Thyroid gland (tissue), 4 donors: ENCODE results near the gene OR2M5. TPM values are rescaled to one million over a fixed set of nuclear protein-coding genes. Genes with fewer than 3 reads are reported as not detected.

Experiments
- DNase-seq, 2 donors: peaks; one replicate each; pipeline ENCODE4 v3.0.0-alpha.2; 2019
- H3K27ac ChIP-seq, 3 donors: fragments of 200-600 bp; sonication (generic); 1 replicate in 2 of 3; 2 replicates in 1 of 3; pipeline ENCODE4 v1.5.1; 2016 to 2019; ENCODE audit warnings: mild to moderate bottlenecking in 1 of 3, moderate library complexity in 1 of 3
- H3K27me3 ChIP-seq: fragments of 200-600 bp; sonication (generic); one replicate; pipeline ENCODE4 v1.5.1; 2019
- H3K36me3 ChIP-seq, 2 donors: fragments of 200-600 bp; sonication (generic); one replicate each; pipeline ENCODE4 v1.5.1; 2016 to 2019
- H3K4me1 ChIP-seq, 2 donors: fragments of 200-600 bp; sonication (generic); one replicate each; pipeline ENCODE4 v1.5.1; 2017 to 2019
- H3K4me3 ChIP-seq, 3 donors: fragments of 200-600 bp; sonication (generic); replicated peaks in 1 of 3; 1 replicate in 2 of 3; 2 replicates in 1 of 3; pipeline ENCODE4 v1.5.1; 2016; ENCODE audit warnings: mild to moderate bottlenecking in 1 of 3
- H3K9me3 ChIP-seq: fragments of 200-600 bp; sonication (generic); one replicate; pipeline ENCODE4 v1.5.1; 2017
- POLR2A ChIP-seq, 2 donors: fragments of 450-650 bp; IDR thresholded peaks; one replicate each; pipeline ENCODE4 v1.6.1; 2017; ENCODE audit warnings: antibody characterized with exemption in 2 of 2, mild to moderate bottlenecking in 2 of 2, moderate library complexity in 1 of 2
- WGBS, 2 donors: methylation state at CpG; one replicate each; pipeline ENCODE4 v1.1.5; 2017; 5-methylcytosine and 5-hydroxymethylcytosine counted together
- intact Hi-C: fragments of 100-400 bp; cut with DNase I; formaldehyde crosslinking; loops from one replicate; pipeline ENCODE4 v1.15.1; 2023
- total RNA-seq, 4 donors: library from RNA; depleted of rRNA; stranded (reverse); fragments of >200 nt; gene quantifications; one replicate each; pipeline ENCODE4 v1.2.3, GENCODE V29; 2016
- TF ChIP-seq, protein P1 (sequence below), 6 experiments: fragments of 200-600 bp in 3 of 6; fragments of 450-650 bp in 3 of 6; sonication (generic) in 3 of 6; IDR thresholded peaks; one replicate each; pipeline ENCODE4 v1.5.1; 2016 to 2019; ENCODE audit warnings: antibody characterized with exemption in 6 of 6, mild to moderate bottlenecking in 2 of 6, inconsistent platforms in 1 of 6, moderate library complexity in 1 of 6

Gene OR2M5
- total RNA-seq, 4 donors from 2014 or later: not detected

DNA sequence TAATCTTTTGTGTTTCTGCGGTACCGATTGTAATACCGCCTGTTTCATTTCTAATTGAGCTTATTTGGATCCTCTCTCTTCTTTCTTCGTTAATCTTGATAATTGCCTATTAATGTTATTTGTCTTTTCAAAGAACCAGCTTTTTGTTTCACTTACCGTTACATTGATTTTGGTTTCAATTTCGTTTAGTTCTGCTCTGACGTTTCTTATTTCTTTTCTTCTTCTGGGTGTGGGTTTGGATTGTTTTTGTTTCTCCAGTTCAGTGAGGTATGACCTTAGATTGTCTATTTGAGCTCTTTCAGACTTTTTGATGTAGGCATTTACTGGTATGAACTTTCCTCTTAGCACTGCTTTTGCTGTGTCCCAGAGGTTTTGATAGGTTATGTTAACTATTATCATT is 39.0 kb downstream of the OR2M5 start:
- H3K27ac ChIP-seq: no peak overlapping the region
- H3K27me3 ChIP-seq: no peaks in the 10 kb centered on the region
- no peak overlapping the region for H3K4me3 ChIP-seq
- no peak for DNase-seq
- WGBS, 2 donors: 66 to 73% methylated on average over 7 of the region's 7 CpGs
- H3K36me3 ChIP-seq: no peaks in the 10 kb centered on the region
- TF ChIP-seq, protein P1, sequence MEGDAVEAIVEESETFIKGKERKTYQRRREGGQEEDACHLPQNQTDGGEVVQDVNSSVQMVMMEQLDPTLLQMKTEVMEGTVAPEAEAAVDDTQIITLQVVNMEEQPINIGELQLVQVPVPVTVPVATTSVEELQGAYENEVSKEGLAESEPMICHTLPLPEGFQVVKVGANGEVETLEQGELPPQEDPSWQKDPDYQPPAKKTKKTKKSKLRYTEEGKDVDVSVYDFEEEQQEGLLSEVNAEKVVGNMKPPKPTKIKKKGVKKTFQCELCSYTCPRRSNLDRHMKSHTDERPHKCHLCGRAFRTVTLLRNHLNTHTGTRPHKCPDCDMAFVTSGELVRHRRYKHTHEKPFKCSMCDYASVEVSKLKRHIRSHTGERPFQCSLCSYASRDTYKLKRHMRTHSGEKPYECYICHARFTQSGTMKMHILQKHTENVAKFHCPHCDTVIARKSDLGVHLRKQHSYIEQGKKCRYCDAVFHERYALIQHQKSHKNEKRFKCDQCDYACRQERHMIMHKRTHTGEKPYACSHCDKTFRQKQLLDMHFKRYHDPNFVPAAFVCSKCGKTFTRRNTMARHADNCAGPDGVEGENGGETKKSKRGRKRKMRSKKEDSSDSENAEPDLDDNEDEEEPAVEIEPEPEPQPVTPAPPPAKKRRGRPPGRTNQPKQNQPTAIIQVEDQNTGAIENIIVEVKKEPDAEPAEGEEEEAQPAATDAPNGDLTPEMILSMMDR (IDR thresholded peaks at IDR 0.05): no peak
- TF ChIP-seq POLR2A (IDR thresholded peaks at IDR 0.05): no peak
- intact Hi-C loops: no loop called here
- H3K4me1 ChIP-seq: no peaks in the 10 kb centered on the region
- H3K9me3 ChIP-seq: no peaks in the 10 kb centered on the region

GRCh38 chr1:248187363-248187762 is 42.4 kb downstream of the OR2M5 start:
- no peaks in the 10 kb centered on the region for H3K9me3 ChIP-seq
- no peak for DNase-seq
- no peak overlapping the region for H3K4me3 ChIP-seq
- H3K4me1 ChIP-seq: no peaks in the 10 kb centered on the region
- H3K27ac ChIP-seq: no peak overlapping the region
- 31 to 77% methylated on average over 2 to 3 of the region's 3 CpGs for WGBS, 2 donors
- TF ChIP-seq, protein P1 (IDR thresholded peaks at IDR 0.05): no peak
- no peak for TF ChIP-seq POLR2A (IDR thresholded peaks at IDR 0.05)
- intact Hi-C loops: no loop called here
- H3K36me3 ChIP-seq: no peaks in the 10 kb centered on the region
- no peaks in the 10 kb centered on the region for H3K27me3 ChIP-seq

- intact Hi-C loops: no loop called here
These were observed 44.1 kb downstream of the OR2M5 start for GRCh38 chr1:248189026-248189425.

DNA sequence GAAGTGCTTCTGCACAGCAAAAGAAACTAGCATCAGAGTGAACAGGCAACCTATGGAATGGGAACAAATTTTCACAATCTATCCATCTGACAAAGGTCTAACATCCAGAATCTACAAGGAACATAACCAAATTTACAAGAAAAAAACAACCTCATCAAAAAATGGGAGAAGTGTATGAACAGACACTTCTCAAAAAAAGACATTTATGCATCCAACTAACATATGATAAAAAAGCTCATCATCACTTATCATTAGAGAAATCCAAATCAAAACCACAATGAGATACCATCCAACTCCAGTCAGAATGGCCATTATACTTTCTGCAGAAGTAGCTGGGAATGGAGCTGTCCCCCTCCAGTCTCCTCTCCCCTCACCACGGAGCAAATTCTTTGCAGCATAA is 49.2 kb downstream of the OR2M5 start:
- H3K36me3 ChIP-seq: no peaks in the 10 kb centered on the region
- H3K4me3 ChIP-seq: no peak overlapping the region
- TF ChIP-seq POLR2A (IDR thresholded peaks at IDR 0.05): no peak
- TF ChIP-seq, protein P1 (IDR thresholded peaks at IDR 0.05): no peak
- WGBS, 2 donors: 58 to 74% methylated on average over 1 of the region's 1 CpG
- H3K27ac ChIP-seq: no peak overlapping the region
- H3K9me3 ChIP-seq: no peaks in the 10 kb centered on the region
- no peak for DNase-seq
- intact Hi-C loops: no loop called here
- no peaks in the 10 kb centered on the region for H3K27me3 ChIP-seq
- H3K4me1 ChIP-seq: no peaks in the 10 kb centered on the region

More at GRCh38 chr1:248189026-248189425, 44.1 kb downstream of the OR2M5 start:
- H3K27me3 ChIP-seq: no peaks in the 10 kb centered on the region
- no peaks in the 10 kb centered on the region for H3K9me3 ChIP-seq
- H3K4me1 ChIP-seq: no peaks in the 10 kb centered on the region
- no peaks in the 10 kb centered on the region for H3K36me3 ChIP-seq
- no peak for TF ChIP-seq POLR2A (IDR thresholded peaks at IDR 0.05)
- TF ChIP-seq, protein P1 (IDR thresholded peaks at IDR 0.05): no peak
- WGBS, 2 donors: 30 to 34% methylated on average over 9 to 11 of the region's 11 CpGs
- no peak overlapping the region for H3K27ac ChIP-seq
- H3K4me3 ChIP-seq: no peak overlapping the region
- no peak for DNase-seq

Other genes with a start within 250 kb of the OR2M5 start
- gene OR2W3, start 249.6 kb upstream of the OR2M5 start, total RNA-seq: 10 to 100 TPM in 1 of 4 donors, 1 to 10 TPM in 3; 2.8 to 25.8 (median 6.0) TPM
- gene OR2T8, start 224.9 kb upstream of the OR2M5 start, total RNA-seq: 1 to 10 TPM in 2 of 4 donors, under 1 TPM in 1, not detected in 1; 0.54 to 1.7 (median 1.2) TPM
- under 1 TPM in 2 of 4 donors, not detected in 2; 0.33 to 0.63 TPM for gene OR2AJ1, start 220.3 kb upstream of the OR2M5 start, total RNA-seq
- gene OR2L8, start 196.3 kb upstream of the OR2M5 start, total RNA-seq: 1 to 10 TPM in 1 of 4 donors, under 1 TPM in 1, not detected in 2; 0.68 to 1.0 TPM
- under 1 TPM in 2 of 4 donors, not detected in 2; 0.63 to 0.67 TPM for gene OR2AK2, start 179.9 kb upstream of the OR2M5 start, total RNA-seq
- not detected for gene OR2L5, start 131.5 kb upstream of the OR2M5 start, total RNA-seq
- gene OR2L2, start 115.1 kb upstream of the OR2M5 start, total RNA-seq: under 1 TPM in 2 of 4 donors, not detected in 2; 0.27 to 0.34 TPM
- under 1 TPM in 2 of 4 donors, not detected in 2; 0.13 to 0.42 TPM for gene OR2L3, start 98.3 kb upstream of the OR2M5 start, total RNA-seq
- under 1 TPM in 1 of 4 donors, not detected in 3; 0.38 TPM for gene OR2L13, start 50.0 kb upstream of the OR2M5 start, total RNA-seq
- gene OR2M2, start 29.7 kb downstream of the OR2M5 start, total RNA-seq: not detected
- gene OR2M3, start 52.1 kb downstream of the OR2M5 start, total RNA-seq: not detected
- not detected for gene OR2M4, start 86.3 kb downstream of the OR2M5 start, total RNA-seq
- gene OR2T33, start 132.8 kb downstream of the OR2M5 start, total RNA-seq: 1 to 10 TPM in 2 of 4 donors, under 1 TPM in 1, not detected in 1; 0.75 to 1.8 (median 1.4) TPM
- gene OR2T12, start 158.3 kb downstream of the OR2M5 start, total RNA-seq: not detected
- gene OR2M7, start 179.4 kb downstream of the OR2M5 start, total RNA-seq: not detected
- not detected for gene OR14C36, start 203.6 kb downstream of the OR2M5 start, total RNA-seq
- gene OR2T4, start 216.5 kb downstream of the OR2M5 start, total RNA-seq: not detected
- not detected for gene OR2T6, start 230.6 kb downstream of the OR2M5 start, total RNA-seq